Parathyroid adenoma (tissue), 2 donors: ENCODE measurements around the gene LRP2BP.

Experiments used
- H2AFZ ChIP-seq: fragments of 300-600 bp; sonication (generic); one replicate; pipeline ENCODE4 v1.7.0; 2017; ENCODE audit warnings: antibody characterized with exemption, mild to moderate bottlenecking
- H3K27ac ChIP-seq: fragments of 300-600 bp; sonication (generic); one replicate; pipeline ENCODE4 v1.7.0; 2017
- H3K27me3 ChIP-seq: fragments of 300-600 bp; sonication (generic); one replicate; pipeline ENCODE4 v1.7.0; 2017; ENCODE audit warnings: low read length; ENCODE audit not compliant: control insufficient read depth, insufficient read depth
- H3K36me3 ChIP-seq: fragments of 300-600 bp; sonication (generic); one replicate; pipeline ENCODE4 v1.7.0; 2017; ENCODE audit warnings: low read length; ENCODE audit not compliant: control insufficient read depth, insufficient read depth
- H3K4me1 ChIP-seq: fragments of 300-600 bp; sonication (generic); one replicate; pipeline ENCODE4 v1.7.0; 2017; ENCODE audit warnings: control low read depth
- H3K4me2 ChIP-seq: fragments of 300-600 bp; sonication (generic); one replicate; pipeline ENCODE4 v1.7.0; 2017; ENCODE audit warnings: low read length
- H3K4me3 ChIP-seq: fragments of 300-600 bp; sonication (generic); one replicate; pipeline ENCODE4 v1.7.0; 2017; ENCODE audit warnings: low read depth, low read length
- H3K79me2 ChIP-seq: fragments of 300-600 bp; sonication (generic); one replicate; pipeline ENCODE4 v1.7.0; 2017; ENCODE audit warnings: control low read depth
- H3K9ac ChIP-seq: fragments of 300-600 bp; sonication (generic); one replicate; pipeline ENCODE4 v1.7.0; 2017; ENCODE audit warnings: mild to moderate bottlenecking
- H3K9me3 ChIP-seq: fragments of 300-600 bp; sonication (generic); one replicate; pipeline ENCODE4 v1.7.0; 2017; ENCODE audit warnings: low read length; ENCODE audit not compliant: control insufficient read depth
- TF ChIP-seq, protein P1 (sequence below): fragments of 300-600 bp; sonication (generic); IDR thresholded peaks from one replicate; pipeline ENCODE4 v1.7.0; 2017; ENCODE audit warnings: antibody characterized with exemption, mild to moderate bottlenecking
- donor health status: primary hyperparathyroidism.

Gene LRP2BP

GRCh38 chr4:185390941-185391340 lies 4.8 kb downstream of the LRP2BP start:
- Histone ChIP-seq H3K36me3 (no peaks in the 10 kb centered on the region), H3K9me3 (no peaks in the 10 kb centered on the region), H3K4me1 (no peaks in the 10 kb centered on the region), H3K27ac (no peak overlapping the region), H3K27me3 (no peaks in the 10 kb centered on the region), H3K79me2 (no peaks in the 10 kb centered on the region), H2AFZ (no peak overlapping the region), H3K9ac (no peak overlapping the region), H3K4me3 (no peak overlapping the region), H3K4me2 (no peak overlapping the region)
- TF ChIP-seq, protein P1, sequence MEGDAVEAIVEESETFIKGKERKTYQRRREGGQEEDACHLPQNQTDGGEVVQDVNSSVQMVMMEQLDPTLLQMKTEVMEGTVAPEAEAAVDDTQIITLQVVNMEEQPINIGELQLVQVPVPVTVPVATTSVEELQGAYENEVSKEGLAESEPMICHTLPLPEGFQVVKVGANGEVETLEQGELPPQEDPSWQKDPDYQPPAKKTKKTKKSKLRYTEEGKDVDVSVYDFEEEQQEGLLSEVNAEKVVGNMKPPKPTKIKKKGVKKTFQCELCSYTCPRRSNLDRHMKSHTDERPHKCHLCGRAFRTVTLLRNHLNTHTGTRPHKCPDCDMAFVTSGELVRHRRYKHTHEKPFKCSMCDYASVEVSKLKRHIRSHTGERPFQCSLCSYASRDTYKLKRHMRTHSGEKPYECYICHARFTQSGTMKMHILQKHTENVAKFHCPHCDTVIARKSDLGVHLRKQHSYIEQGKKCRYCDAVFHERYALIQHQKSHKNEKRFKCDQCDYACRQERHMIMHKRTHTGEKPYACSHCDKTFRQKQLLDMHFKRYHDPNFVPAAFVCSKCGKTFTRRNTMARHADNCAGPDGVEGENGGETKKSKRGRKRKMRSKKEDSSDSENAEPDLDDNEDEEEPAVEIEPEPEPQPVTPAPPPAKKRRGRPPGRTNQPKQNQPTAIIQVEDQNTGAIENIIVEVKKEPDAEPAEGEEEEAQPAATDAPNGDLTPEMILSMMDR = no peak

GRCh38 chr4:185387957-185388356 lies 7.8 kb downstream of the LRP2BP start:
- Histone ChIP-seq H3K27me3 (no peaks in the 10 kb centered on the region), H3K9ac (no peak overlapping the region), H3K79me2 (no peaks in the 10 kb centered on the region), H3K4me2 (no peak overlapping the region), H3K36me3 (no peaks in the 10 kb centered on the region), H3K9me3 (no peaks in the 10 kb centered on the region), H3K4me3 (no peak overlapping the region), H3K4me1 (no peaks in the 10 kb centered on the region), H2AFZ (no peak overlapping the region), H3K27ac (no peak overlapping the region)
- TF ChIP-seq, protein P1 = no peak

DNA sequence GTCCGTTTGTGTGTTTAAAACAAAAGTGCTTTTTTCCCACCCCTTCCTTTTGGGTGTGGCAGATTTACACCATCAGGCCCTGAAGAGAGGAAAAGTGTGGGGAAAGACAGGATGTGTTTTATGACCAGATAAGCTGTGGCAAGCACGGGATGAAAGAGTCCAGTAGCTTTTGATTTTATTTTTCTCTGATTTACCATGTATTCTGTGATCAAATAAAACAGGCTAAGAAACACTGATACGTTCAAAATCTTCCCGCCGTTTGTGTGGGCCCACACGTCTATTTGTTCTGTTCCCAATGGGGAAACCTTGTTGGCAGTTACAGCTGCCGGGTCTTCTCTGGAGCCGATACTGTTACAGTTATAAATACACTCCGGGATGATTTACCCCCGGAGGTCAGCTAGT lies 10.8 kb downstream of the LRP2BP start:
- no peak overlapping the region for H3K9ac ChIP-seq
- TF ChIP-seq, protein P1 = no peak
- H3K4me1 ChIP-seq = no peaks in the 10 kb centered on the region
- no peaks in the 10 kb centered on the region for H3K27me3 ChIP-seq
- no peak overlapping the region for H3K4me3 ChIP-seq
- H3K27ac ChIP-seq = no peak overlapping the region
- H3K9me3 ChIP-seq = no peaks in the 10 kb centered on the region
- H2AFZ ChIP-seq = no peak overlapping the region
- no peaks in the 10 kb centered on the region for H3K79me2 ChIP-seq
- no peak overlapping the region for H3K4me2 ChIP-seq
- no peaks in the 10 kb centered on the region for H3K36me3 ChIP-seq

GRCh38 chr4:185384061-185384460 lies 11.7 kb downstream of the LRP2BP start:
- Histone ChIP-seq H3K4me2 (no peak overlapping the region), H3K27me3 (no peaks in the 10 kb centered on the region), H3K27ac (no peak overlapping the region)

GRCh38 chr4:185383451-185383850 lies 12.3 kb downstream of the LRP2BP start:
- no peak overlapping the region for H3K4me3 ChIP-seq
- no peaks in the 10 kb centered on the region for H3K27me3 ChIP-seq
- H3K9ac ChIP-seq = no peak overlapping the region
- no peaks in the 10 kb centered on the region for H3K36me3 ChIP-seq
- no peaks in the 10 kb centered on the region for H3K79me2 ChIP-seq
- H3K9me3 ChIP-seq = no peaks in the 10 kb centered on the region
- TF ChIP-seq, protein P1 = no peak
- H2AFZ ChIP-seq = no peak overlapping the region
- H3K4me1 ChIP-seq = no peaks in the 10 kb centered on the region
- no peak overlapping the region for H3K27ac ChIP-seq
- H3K4me2 ChIP-seq = no peak overlapping the region

More at GRCh38 chr4:185384061-185384460, 11.7 kb downstream of the LRP2BP start:
- TF ChIP-seq, protein P1 = no peak
- Histone ChIP-seq H3K36me3 (no peaks in the 10 kb centered on the region), H3K79me2 (no peaks in the 10 kb centered on the region), H3K9ac (no peak overlapping the region), H3K4me1 (no peaks in the 10 kb centered on the region), H2AFZ (no peak overlapping the region), H3K9me3 (no peaks in the 10 kb centered on the region), H3K4me3 (no peak overlapping the region)
